ENCODE data around the gene PAPLN. TPM values are rescaled to one million over a fixed set of nuclear protein-coding genes. Genes with fewer than 3 reads are reported as not detected.
A peak's percentile ranks its signal among the peaks of the same experiment; 100 is the strongest.

PAPLN gene
- polyA plus RNA-seq, 3 donors: 0.58 to 2.8 (median 0.73) TPM

DNA sequence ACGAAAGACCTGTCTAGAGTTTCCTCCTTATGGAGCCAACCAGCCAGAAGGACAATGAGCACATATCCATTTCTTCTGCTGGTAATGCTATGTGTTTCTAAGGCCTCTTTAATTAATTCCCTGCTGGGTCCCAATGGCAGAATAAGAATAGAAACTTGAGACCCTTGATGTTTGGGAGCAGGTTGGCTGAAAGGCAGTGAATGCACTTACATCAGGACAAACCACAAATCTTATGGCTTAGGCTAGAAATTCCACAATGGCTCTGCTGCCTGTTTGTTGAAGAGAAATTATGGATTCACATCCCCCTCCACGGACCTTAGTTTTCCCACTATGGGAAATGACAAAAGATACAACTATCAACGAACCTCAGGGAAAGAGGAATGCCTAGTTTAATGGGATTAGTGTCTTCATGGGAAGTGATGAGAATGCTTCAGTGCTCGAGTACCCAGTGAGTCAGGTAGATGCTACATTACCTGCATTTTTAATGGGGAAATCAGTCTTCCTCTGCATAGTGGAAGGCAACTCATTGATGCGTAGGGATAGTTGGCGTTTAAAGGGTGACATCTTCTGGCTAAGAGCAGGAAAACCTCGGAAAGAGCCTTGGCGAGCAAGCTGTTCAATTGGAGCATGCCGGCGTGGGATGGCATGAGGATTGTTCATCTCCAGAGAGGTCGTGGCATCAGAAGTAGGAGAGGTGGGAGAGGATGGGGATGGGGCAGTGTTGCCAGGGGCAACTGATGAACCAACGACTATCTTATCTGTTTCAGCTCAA, 46.5 kb downstream of the PAPLN start:
- peaks cover 91% of the 10 kb centered on the region for H4K20me1 ChIP-seq (ENCODE audit: insufficient read depth, low read length)
- no peaks in the 10 kb centered on the region for H3K27me3 ChIP-seq (ENCODE audit: control insufficient read depth in 2 of 2, insufficient read depth in 2 of 2, low read length in 2 of 2)
- no peaks in the 10 kb centered on the region for H3K9me3 Mint-ChIP-seq
- H3K4me2 ChIP-seq (replicated peaks; ENCODE audit: extremely low read depth, low read length, poor library complexity, severe bottlenecking): no peak overlapping the region
- intact Hi-C loops (cut with micrococcal nuclease): no loop called here
- no peak overlapping the region for H3K9ac ChIP-seq (ENCODE audit: insufficient read depth, low read length, poor library complexity, severe bottlenecking)
- H3K36me3 Mint-ChIP-seq: peaks cover 77 to 96% of the 10 kb centered on the region in 2 donors
- H3K4me1 Mint-ChIP-seq: no peaks in the 10 kb centered on the region
- H2AFZ ChIP-seq (ENCODE audit: insufficient read depth, low read depth, low read length, poor library complexity, severe bottlenecking): no peak overlapping the region
- H3K36me3 ChIP-seq (replicated peaks in 1 of 2; ENCODE audit: control insufficient read depth in 1 of 2, insufficient read depth in 2 of 2, low read length in 2 of 2): peaks cover 86 to 97% of the 10 kb centered on the region in 2 donors
- peak overlapping the region in 1 of 2 donors; percentile 28 for H3K27ac ChIP-seq (ENCODE audit: low read depth in 1 of 2, low read length in 2 of 2)
- no peak overlapping the region for H3K4me3 ChIP-seq (replicated peaks in 1 of 3; ENCODE audit: low read depth in 2 of 3, low read length in 3 of 3)
- TF ChIP-seq, protein P1, sequence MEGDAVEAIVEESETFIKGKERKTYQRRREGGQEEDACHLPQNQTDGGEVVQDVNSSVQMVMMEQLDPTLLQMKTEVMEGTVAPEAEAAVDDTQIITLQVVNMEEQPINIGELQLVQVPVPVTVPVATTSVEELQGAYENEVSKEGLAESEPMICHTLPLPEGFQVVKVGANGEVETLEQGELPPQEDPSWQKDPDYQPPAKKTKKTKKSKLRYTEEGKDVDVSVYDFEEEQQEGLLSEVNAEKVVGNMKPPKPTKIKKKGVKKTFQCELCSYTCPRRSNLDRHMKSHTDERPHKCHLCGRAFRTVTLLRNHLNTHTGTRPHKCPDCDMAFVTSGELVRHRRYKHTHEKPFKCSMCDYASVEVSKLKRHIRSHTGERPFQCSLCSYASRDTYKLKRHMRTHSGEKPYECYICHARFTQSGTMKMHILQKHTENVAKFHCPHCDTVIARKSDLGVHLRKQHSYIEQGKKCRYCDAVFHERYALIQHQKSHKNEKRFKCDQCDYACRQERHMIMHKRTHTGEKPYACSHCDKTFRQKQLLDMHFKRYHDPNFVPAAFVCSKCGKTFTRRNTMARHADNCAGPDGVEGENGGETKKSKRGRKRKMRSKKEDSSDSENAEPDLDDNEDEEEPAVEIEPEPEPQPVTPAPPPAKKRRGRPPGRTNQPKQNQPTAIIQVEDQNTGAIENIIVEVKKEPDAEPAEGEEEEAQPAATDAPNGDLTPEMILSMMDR (IDR thresholded peaks at IDR 0.05): no peak
- H3K4me3 Mint-ChIP-seq: no peak overlapping the region
- H3K27ac Mint-ChIP-seq: no peak overlapping the region
- H3K4me1 ChIP-seq (ENCODE audit: control insufficient read depth in 1 of 2, insufficient read depth in 2 of 2, low read length in 2 of 2): no peaks in the 10 kb centered on the region
- no peaks in the 10 kb centered on the region for H3K9me3 ChIP-seq (replicated peaks in 1 of 2; ENCODE audit: control insufficient read depth in 1 of 2, insufficient read depth in 1 of 2, low read length in 2 of 2)
- WGBS (ENCODE audit: insufficient coverage): 92% methylated on average over 9 of the region's 12 CpGs
- H3K79me2 ChIP-seq (ENCODE audit: insufficient read depth, low read length): no peaks in the 10 kb centered on the region
- no peaks in the 10 kb centered on the region for H3K27me3 Mint-ChIP-seq (ENCODE audit: low read depth in 3 of 3)
- DNase-seq: no peak

DNA sequence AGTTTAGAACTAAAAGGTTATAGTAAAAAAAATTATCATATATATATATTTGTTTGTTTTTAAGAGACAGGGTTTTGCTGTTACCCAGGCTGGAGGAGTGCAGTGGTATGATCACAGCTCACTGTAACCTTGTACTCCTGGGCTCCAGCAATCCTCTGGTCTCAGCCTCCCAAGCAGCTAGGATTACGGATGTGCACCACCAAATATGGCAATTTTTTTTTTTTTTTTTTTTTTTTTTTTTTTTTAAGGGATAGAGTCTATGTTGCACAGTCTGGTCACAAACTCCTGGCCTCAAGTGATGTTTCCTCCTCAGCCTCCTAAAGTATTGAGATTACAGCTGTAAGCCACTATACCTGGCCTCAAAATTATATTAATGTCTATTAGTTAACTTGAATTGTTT, 48.7 kb downstream of the PAPLN start:
- intact Hi-C loops (cut with micrococcal nuclease): no loop called here
- DNase-seq: no peak
- Histone ChIP-seq H3K9me3 (replicated peaks in 1 of 2; ENCODE audit: control insufficient read depth in 1 of 2, insufficient read depth in 1 of 2, low read length in 2 of 2) (no peaks in the 10 kb centered on the region), H2AFZ (ENCODE audit: insufficient read depth, low read depth, low read length, poor library complexity, severe bottlenecking) (no peak overlapping the region), H3K4me1 (ENCODE audit: control insufficient read depth in 1 of 2, insufficient read depth in 2 of 2, low read length in 2 of 2) (no peaks in the 10 kb centered on the region), H3K27ac (ENCODE audit: low read depth in 1 of 2, low read length in 2 of 2) (no peak overlapping the region), H3K27me3 (ENCODE audit: control insufficient read depth in 2 of 2, insufficient read depth in 2 of 2, low read length in 2 of 2) (no peaks in the 10 kb centered on the region), H3K9ac (ENCODE audit: insufficient read depth, low read length, poor library complexity, severe bottlenecking) (no peak overlapping the region), H3K79me2 (ENCODE audit: insufficient read depth, low read length) (no peaks in the 10 kb centered on the region), H4K20me1 (ENCODE audit: insufficient read depth, low read length) (peaks cover 91% of the 10 kb centered on the region), H3K4me3 (replicated peaks in 1 of 3; ENCODE audit: low read depth in 2 of 3, low read length in 3 of 3) (no peak overlapping the region), H3K36me3 (replicated peaks in 1 of 2; ENCODE audit: control insufficient read depth in 1 of 2, insufficient read depth in 2 of 2, low read length in 2 of 2) (peaks cover 85 to 97% of the 10 kb centered on the region in 2 donors), H3K4me2 (replicated peaks; ENCODE audit: extremely low read depth, low read length, poor library complexity, severe bottlenecking) (no peak overlapping the region)
- Mint-ChIP-seq H3K36me3 (peaks cover 79 to 95% of the 10 kb centered on the region in 2 donors), H3K4me3 (no peak overlapping the region), H3K9me3 (no peaks in the 10 kb centered on the region), H3K4me1 (no peaks in the 10 kb centered on the region), H3K27me3 (ENCODE audit: low read depth in 3 of 3) (no peaks in the 10 kb centered on the region), H3K27ac (no peak overlapping the region)
- TF ChIP-seq, protein P1 (IDR thresholded peaks at IDR 0.05): no peak
- no CpG with 5 or more reads among the region's 1 CpG for WGBS (ENCODE audit: insufficient coverage)
